Smooth muscle cell (in vitro differentiated cells): ENCODE data around the gene FGF14. TPM values are rescaled to one million over a fixed set of nuclear protein-coding genes. Genes with fewer than 3 reads are reported as not detected.

ENCODE experiments used
- DNase-seq: peaks from one replicate; lab custom pipeline; 2025; ENCODE audit not compliant: unreplicated experiment; lab: John Stamatoyannopoulos, UW
- H2AFZ ChIP-seq: fragments of 200-600 bp; sonication (generic); 2 replicates; pipeline ENCODE4 v1.6.0; 2016; ENCODE audit warnings: antibody characterized with exemption, low read depth, mild to moderate bottlenecking
- H3F3A ChIP-seq: fragments of 200-600 bp; sonication (generic); 2 replicates; pipeline ENCODE4 v1.6.0; 2017; ENCODE audit warnings: antibody characterized with exemption, low read depth
- H3K27ac ChIP-seq: fragments of 200-600 bp; sonication (generic); 2 replicates; pipeline ENCODE4 v1.5.1; 2016; ENCODE audit warnings: low read depth, mild to moderate bottlenecking
- H3K27me3 ChIP-seq: fragments of 200-600 bp; sonication (generic); 2 replicates; pipeline ENCODE4 v1.6.1; 2016; ENCODE audit warnings: low read depth, mild to moderate bottlenecking
- H3K36me3 ChIP-seq: fragments of 200-600 bp; sonication (generic); 2 replicates; pipeline ENCODE4 v1.5.1; 2016; ENCODE audit warnings: low read depth
- H3K4me1 ChIP-seq: fragments of 200-600 bp; sonication (generic); 2 replicates; pipeline ENCODE4 v1.5.1; 2016; ENCODE audit warnings: low read depth
- H3K4me2 ChIP-seq: fragments of 200-600 bp; sonication (generic); 2 replicates; pipeline ENCODE4 v1.6.0; 2016; ENCODE audit warnings: mild to moderate bottlenecking
- H3K4me3 ChIP-seq: fragments of 200-600 bp; sonication (generic); 2 replicates; pipeline ENCODE4 v1.5.1; 2016; ENCODE audit warnings: mild to moderate bottlenecking
- H3K79me2 ChIP-seq: fragments of 200-600 bp; sonication (generic); 2 replicates; pipeline ENCODE4 v1.6.0; 2016; ENCODE audit warnings: low read depth, mild to moderate bottlenecking
- H3K9ac ChIP-seq: fragments of 200-600 bp; sonication (generic); 2 replicates; pipeline ENCODE4 v1.6.0; 2016; ENCODE audit warnings: low read depth
- H3K9me3 ChIP-seq: fragments of 200-600 bp; sonication (generic); replicated peaks from 2 replicates; pipeline ENCODE4 v1.5.1; 2016; ENCODE audit warnings: low read depth
- H4K20me1 ChIP-seq: fragments of 200-600 bp; sonication (generic); 2 replicates; pipeline ENCODE4 v1.6.0; 2016; ENCODE audit warnings: low read depth
- WGBS: methylation state at CpG from one replicate; pipeline ENCODE4 v1.1.7; 2016; ENCODE audit warnings: low lambda C conversion rate; 5-methylcytosine and 5-hydroxymethylcytosine counted together
- polyA plus RNA-seq: library from polyadenylated mRNA; unstranded; fragments of >200 nt; fragmentation: Nextera tagmentation; extraction: Ambion mirVana; gene quantifications from 2 replicates; pipeline ENCODE4 v1.2.1, GENCODE V29; 2016
- total RNA-seq: library from RNA; depleted of rRNA; stranded (reverse); fragments of >200 nt; gene quantifications from 2 replicates; pipeline ENCODE4 v1.2.3, GENCODE V29; 2014
- TF ChIP-seq, protein P1 (sequence below): fragments of 200-600 bp; sonication (generic); IDR thresholded peaks from 2 replicates; pipeline ENCODE4 v1.5.1; 2017; ENCODE audit warnings: borderline replicate concordance, mild to moderate bottlenecking, antibody characterized with exemption; ENCODE audit not compliant: insufficient read depth, poor library complexity, severe bottlenecking

FGF14 gene
- total and polyA plus RNA-seq, 2 experiments from 2014 or later: 0.23 TPM; not detected in 1

DNA sequence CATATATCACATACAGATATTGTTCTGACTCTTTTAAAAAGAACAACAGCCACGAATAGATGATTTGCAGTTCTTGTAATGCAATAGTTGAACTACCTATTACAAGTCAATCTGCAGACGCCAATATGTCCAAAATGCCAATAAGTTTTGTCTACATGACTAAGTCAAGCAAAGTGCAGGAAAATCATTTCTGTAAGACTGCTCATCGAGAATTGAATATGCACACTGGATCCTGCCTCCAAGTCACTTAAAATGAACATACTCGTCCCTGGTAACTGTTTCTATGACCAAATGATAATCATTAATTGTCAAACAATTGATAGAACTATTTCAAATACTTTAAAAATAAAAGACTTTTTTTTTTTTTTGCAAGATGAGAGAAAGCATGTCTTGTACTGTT, 573.7 kb downstream of the FGF14 start:
- no peak overlapping the region for H2AFZ ChIP-seq
- H3K79me2 ChIP-seq: no peaks in the 10 kb centered on the region
- 86% methylated on average over 4 of the region's 4 CpGs for WGBS
- H4K20me1 ChIP-seq: no peaks in the 10 kb centered on the region
- H3K4me3 ChIP-seq: no peak overlapping the region
- H3K9me3 ChIP-seq: no peaks in the 10 kb centered on the region
- TF ChIP-seq, protein P1, sequence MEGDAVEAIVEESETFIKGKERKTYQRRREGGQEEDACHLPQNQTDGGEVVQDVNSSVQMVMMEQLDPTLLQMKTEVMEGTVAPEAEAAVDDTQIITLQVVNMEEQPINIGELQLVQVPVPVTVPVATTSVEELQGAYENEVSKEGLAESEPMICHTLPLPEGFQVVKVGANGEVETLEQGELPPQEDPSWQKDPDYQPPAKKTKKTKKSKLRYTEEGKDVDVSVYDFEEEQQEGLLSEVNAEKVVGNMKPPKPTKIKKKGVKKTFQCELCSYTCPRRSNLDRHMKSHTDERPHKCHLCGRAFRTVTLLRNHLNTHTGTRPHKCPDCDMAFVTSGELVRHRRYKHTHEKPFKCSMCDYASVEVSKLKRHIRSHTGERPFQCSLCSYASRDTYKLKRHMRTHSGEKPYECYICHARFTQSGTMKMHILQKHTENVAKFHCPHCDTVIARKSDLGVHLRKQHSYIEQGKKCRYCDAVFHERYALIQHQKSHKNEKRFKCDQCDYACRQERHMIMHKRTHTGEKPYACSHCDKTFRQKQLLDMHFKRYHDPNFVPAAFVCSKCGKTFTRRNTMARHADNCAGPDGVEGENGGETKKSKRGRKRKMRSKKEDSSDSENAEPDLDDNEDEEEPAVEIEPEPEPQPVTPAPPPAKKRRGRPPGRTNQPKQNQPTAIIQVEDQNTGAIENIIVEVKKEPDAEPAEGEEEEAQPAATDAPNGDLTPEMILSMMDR: no peak
- no peak overlapping the region for H3K9ac ChIP-seq
- peaks cover 9% of the 10 kb centered on the region for H3K27me3 ChIP-seq
- no peak overlapping the region for H3K27ac ChIP-seq
- no peaks in the 10 kb centered on the region for H3K4me1 ChIP-seq
- H3K36me3 ChIP-seq: no peaks in the 10 kb centered on the region
- no peak for DNase-seq
- no peak overlapping the region for H3K4me2 ChIP-seq
- H3F3A ChIP-seq: no peaks in the 10 kb centered on the region

DNA sequence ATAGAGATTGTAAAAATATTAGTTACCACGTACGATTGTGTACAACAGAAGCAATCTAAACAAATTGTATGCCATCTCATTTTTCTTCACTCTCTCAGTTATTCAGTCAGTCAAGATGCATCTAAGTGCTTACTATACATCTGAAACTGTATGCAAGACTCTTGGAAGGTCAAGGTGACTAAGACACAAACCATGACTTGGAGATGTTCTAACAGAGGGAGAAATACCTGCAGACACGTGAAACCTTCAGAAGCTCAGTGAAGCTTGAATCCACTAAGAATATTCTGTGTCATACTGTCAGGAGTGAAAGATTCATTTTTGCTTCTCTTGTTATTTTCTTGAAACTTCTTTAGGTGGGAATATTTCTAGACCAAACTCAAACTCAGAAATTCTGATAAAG, 584.0 kb downstream of the FGF14 start:
- H3K36me3 ChIP-seq: no peaks in the 10 kb centered on the region
- WGBS: 93% methylated on average over 3 of the region's 3 CpGs
- no peaks in the 10 kb centered on the region for H3K9me3 ChIP-seq
- H3F3A ChIP-seq: no peaks in the 10 kb centered on the region
- H3K27me3 ChIP-seq: no peaks in the 10 kb centered on the region
- H3K4me1 ChIP-seq: no peaks in the 10 kb centered on the region
- no peak for DNase-seq
- H3K27ac ChIP-seq: no peak overlapping the region
- no peak overlapping the region for H3K4me2 ChIP-seq
- no peaks in the 10 kb centered on the region for H4K20me1 ChIP-seq
- TF ChIP-seq, protein P1: no peak
- H2AFZ ChIP-seq: no peak overlapping the region
- no peak overlapping the region for H3K4me3 ChIP-seq
- no peak overlapping the region for H3K9ac ChIP-seq
- H3K79me2 ChIP-seq: no peaks in the 10 kb centered on the region

DNA sequence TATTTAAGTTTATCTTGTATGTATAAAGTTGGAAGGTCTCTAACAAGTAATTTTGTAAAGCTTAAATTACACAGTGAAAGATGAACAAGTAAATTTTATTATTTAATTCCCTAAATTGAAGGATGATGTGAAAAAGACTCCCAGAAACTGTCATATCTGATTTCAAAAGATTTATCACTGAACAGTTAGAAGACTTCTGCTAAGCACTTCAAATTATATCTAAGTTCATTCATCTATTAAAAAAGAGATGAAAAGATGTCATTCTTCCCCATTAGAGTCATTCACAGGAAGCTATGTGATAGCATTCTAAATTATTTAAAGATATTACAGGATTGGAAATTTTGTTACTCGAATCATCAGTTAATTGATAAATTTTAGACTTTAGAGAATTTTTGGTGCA, 590.0 kb downstream of the FGF14 start:
- Histone ChIP-seq H3K27me3 (no peaks in the 10 kb centered on the region), H3F3A (no peaks in the 10 kb centered on the region), H3K4me1 (no peaks in the 10 kb centered on the region), H4K20me1 (no peaks in the 10 kb centered on the region), H3K9me3 (no peaks in the 10 kb centered on the region), H3K79me2 (no peaks in the 10 kb centered on the region), H3K9ac (no peak overlapping the region), H3K36me3 (no peaks in the 10 kb centered on the region), H3K4me2 (no peak overlapping the region), H2AFZ (no peak overlapping the region), H3K4me3 (no peak overlapping the region), H3K27ac (no peak overlapping the region)
- TF ChIP-seq, protein P1: no peak
- no peak for DNase-seq
- WGBS: 66% methylated on average over 1 of the region's 1 CpG

DNA sequence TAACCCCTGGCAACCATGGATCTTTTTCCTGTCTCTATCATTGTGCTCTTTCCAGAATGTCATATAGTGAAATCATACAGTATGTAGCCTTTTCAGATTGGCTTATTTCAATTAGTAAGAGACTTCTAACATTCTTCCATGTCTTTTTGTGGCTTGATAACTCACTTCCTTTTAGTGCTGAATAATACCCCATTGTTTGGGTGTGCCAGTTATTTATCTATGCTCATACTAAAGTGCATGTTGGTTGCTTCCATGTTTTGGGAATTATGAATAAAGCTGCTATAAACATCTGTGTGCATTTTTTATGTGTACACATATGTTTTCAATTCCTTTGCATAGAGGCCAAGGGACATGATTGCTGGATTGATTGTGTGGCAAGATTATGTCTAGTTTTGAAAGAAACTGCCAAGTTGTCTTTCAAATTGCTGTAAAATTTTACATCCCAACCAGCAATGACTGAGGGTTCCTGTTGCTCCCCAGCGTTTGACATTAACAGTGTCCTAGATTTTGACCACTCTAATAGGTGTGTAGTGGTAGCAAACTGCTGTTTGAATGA, 590.5 kb downstream of the FGF14 start:
- Histone ChIP-seq H2AFZ (no peak overlapping the region), H3F3A (no peaks in the 10 kb centered on the region), H3K79me2 (no peaks in the 10 kb centered on the region), H4K20me1 (no peaks in the 10 kb centered on the region), H3K9ac (no peak overlapping the region), H3K9me3 (no peaks in the 10 kb centered on the region), H3K4me1 (no peaks in the 10 kb centered on the region), H3K27ac (no peak overlapping the region), H3K36me3 (no peaks in the 10 kb centered on the region), H3K4me3 (no peak overlapping the region), H3K27me3 (no peaks in the 10 kb centered on the region), H3K4me2 (no peak overlapping the region)
- no peak for DNase-seq
- TF ChIP-seq, protein P1: no peak
- WGBS: 83% methylated on average over 1 of the region's 1 CpG
